HUES6 (cell line): ENCODE results near the gene ISLR2.
"Not testable (repeated sequence)": the region's sequence is repeated elsewhere in the genome, so short reads cannot be mapped to it uniquely, and the experiment has no call there.

Experiments
- H3K27ac ChIP-seq: 2 replicates; pipeline ENCODE4 v1.7.0; 2013; ENCODE audit warnings: low read depth, mild to moderate bottlenecking, low read length, inconsistent platforms
- H3K27me3 ChIP-seq: 2 replicates; pipeline ENCODE4 v1.6.1; 2013; ENCODE audit warnings: low read length; ENCODE audit not compliant: control insufficient read depth, insufficient read depth
- H3K36me3 ChIP-seq: 2 replicates; pipeline ENCODE4 v1.6.1; 2013; ENCODE audit warnings: low read length; ENCODE audit not compliant: control insufficient read depth, insufficient read depth
- H3K4me1 ChIP-seq: 2 replicates; pipeline ENCODE4 v1.6.1; 2013; ENCODE audit warnings: low read length; ENCODE audit not compliant: control insufficient read depth, insufficient read depth
- H3K4me3 ChIP-seq: 2 replicates; pipeline ENCODE4 v1.5.1; 2013; ENCODE audit warnings: low read depth, low read length
- H3K9ac ChIP-seq: one replicate; pipeline ENCODE4 v1.6.1; 2013; ENCODE audit warnings: mild to moderate bottlenecking, low read length
- H3K9me3 ChIP-seq: 2 replicates; pipeline ENCODE4 v1.6.1; 2013; ENCODE audit warnings: low read depth, low read length; ENCODE audit not compliant: control insufficient read depth, insufficient read depth

Gene ISLR2, protein sequence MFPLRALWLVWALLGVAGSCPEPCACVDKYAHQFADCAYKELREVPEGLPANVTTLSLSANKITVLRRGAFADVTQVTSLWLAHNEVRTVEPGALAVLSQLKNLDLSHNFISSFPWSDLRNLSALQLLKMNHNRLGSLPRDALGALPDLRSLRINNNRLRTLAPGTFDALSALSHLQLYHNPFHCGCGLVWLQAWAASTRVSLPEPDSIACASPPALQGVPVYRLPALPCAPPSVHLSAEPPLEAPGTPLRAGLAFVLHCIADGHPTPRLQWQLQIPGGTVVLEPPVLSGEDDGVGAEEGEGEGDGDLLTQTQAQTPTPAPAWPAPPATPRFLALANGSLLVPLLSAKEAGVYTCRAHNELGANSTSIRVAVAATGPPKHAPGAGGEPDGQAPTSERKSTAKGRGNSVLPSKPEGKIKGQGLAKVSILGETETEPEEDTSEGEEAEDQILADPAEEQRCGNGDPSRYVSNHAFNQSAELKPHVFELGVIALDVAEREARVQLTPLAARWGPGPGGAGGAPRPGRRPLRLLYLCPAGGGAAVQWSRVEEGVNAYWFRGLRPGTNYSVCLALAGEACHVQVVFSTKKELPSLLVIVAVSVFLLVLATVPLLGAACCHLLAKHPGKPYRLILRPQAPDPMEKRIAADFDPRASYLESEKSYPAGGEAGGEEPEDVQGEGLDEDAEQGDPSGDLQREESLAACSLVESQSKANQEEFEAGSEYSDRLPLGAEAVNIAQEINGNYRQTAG

DNA sequence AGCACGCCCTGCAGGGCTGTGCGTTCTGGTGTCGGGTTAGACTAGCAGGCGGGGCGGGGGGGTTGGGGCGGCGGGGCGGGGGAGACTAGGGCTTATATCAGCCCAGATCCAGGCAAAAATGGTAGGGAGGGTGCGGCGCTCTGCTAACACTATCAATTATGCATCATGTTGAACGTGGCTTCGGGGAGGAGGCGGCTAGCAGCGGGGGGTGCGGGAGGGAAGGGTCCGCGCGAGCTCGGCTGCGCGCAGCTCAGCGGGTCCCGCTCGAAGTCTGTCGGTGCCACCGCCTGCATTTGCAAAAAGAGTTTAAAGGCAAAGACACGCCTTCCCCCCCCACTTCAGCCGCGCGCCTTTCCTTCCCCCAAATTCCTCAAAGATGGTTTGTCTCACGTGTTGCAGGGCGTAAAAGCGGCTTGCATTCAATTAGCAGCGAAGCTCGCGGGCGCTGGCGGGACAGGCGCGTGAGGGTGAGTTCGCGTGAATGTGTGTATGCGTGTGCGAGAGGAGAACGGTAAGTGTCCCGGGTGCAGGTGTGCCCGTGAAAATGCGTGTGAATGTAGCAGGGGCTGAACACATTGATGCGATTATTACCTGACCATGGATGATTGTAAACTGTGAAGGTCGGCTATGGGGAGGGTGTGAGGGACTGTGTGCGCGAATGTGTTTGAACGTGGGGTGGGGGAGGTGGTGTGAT is at the start of gene ISLR2:
Gene ISLR2 (plus strand): TSS at position 432 of the 694 bp plus-strand sequence. CDS start 2,169 bp downstream, outside the sequence.
- H3K9me3 ChIP-seq: peaks cover 6% of the 10 kb centered on the region; the same call in 1 of the 2 replicates
- no peak within 1 kb of the TSS for H3K27ac ChIP-seq
- H3K4me1 ChIP-seq: peaks cover 55% of the 10 kb centered on the region
- H3K27me3 ChIP-seq: peaks cover 94% of the 10 kb centered on the region
- no peaks in the 10 kb centered on the region for H3K36me3 ChIP-seq
- H3K9ac ChIP-seq: peak within 1 kb of the TSS; percentile 10
- H3K4me3 ChIP-seq: peak within 1 kb of the TSS; percentile 49

DNA sequence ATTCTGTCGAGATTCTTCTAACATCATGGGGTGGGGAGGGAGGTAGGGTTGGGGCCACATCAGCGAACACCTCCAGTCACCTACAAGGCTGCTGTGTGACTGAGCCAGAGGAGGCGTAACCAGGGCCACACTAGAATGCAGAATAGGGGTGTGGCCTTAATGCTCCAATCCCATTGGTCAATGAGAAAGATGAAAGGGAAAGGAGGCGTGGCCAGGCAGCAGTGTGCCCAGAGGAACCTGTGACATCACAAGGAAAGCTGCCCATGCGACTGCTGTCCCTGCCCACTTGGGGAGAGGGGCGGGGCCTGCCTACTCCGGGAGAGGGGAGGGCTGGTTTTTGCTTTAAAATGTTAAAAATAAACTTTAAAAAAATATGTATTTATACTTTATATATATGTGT is 47.9 kb upstream of the ISLR2 start, which contains the start of gene GOLGA6A:
Gene GOLGA6A (minus strand): TSS at position 101 of the 400 bp plus-strand sequence. CDS start 41 bp downstream, at position 60.
- H3K4me3 ChIP-seq: not testable (repeated sequence)

GRCh38 chr15:74094567-74094966 is 35.8 kb upstream of the ISLR2 start:
- H3K4me3 ChIP-seq, H3K27me3 ChIP-seq, H3K36me3 ChIP-seq, H3K9ac ChIP-seq, H3K4me1 ChIP-seq, H3K9me3 ChIP-seq, H3K27ac ChIP-seq: not testable (repeated sequence)

More for the DNA sequence above, 47.9 kb upstream of the ISLR2 start, which contains the start of gene GOLGA6A:
- H3K27me3 ChIP-seq, H3K4me1 ChIP-seq, H3K9me3 ChIP-seq, H3K36me3 ChIP-seq, H3K27ac ChIP-seq, H3K9ac ChIP-seq: not testable (repeated sequence)

DNA sequence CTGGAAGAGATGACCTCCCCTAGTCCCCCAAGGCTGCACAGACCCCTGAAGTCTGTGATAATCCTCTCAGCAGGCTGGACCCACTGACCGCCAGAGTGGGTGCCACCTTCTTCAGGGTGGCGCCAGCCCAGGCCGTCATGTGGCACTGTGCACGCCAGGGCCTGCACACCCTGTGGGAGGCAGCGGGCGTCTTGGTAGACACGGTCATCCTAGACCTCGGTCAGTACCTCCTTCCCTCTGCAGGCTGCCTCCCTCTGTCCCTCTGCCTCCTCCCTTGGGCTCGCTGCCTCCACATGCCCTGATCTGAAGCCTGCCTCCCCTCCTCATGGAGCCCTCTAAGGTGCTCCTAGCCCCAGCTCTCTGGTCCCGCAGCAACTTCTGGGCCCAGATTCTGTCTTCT is 34.8 kb upstream of the ISLR2 start:
- H3K27ac ChIP-seq, H3K36me3 ChIP-seq, H3K27me3 ChIP-seq, H3K4me1 ChIP-seq, H3K9me3 ChIP-seq, H3K4me3 ChIP-seq, H3K9ac ChIP-seq: not testable (repeated sequence)

- not testable (repeated sequence) for H3K4me3 ChIP-seq, H3K4me1 ChIP-seq
Observed at GRCh38 chr15:74096753-74097474, 33.5 kb upstream of the ISLR2 start.

DNA sequence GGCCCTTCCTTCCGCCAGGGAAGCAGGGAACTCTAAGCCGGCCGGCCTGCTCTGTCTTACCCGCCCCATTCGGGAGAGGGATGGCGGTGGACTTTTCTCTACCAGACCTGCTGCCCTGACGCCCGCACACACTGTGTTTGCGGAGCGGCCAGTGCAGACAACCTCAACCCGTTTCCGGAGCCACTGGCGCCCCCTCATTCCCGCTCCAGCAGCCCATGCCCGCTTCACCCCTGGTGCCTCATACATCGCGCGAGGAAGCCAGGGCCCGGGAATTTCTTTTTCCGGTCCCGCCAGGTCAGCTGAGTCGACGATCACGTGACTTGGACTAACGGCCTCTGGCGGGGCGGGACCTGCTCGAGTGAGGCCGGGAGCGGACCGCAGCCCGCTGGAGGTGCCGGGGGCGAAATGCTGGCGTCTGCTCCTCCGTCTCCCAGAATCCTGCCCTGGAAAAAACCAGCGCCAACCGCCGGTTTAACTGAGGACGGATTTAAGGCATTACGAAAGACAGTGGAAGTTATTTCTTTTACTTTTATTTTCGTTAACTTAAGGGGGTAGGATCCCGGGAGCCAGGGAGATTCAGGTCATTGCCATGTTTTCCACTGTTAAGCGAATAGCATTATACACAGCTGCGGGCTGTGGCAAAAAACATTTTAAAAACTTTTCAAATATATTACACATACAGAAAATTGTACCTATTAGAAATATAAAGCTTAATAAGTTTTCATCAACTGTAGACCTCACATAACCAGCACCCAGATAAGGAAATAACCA is 30.2 kb upstream of the ISLR2 start:
- peak overlapping the region; percentile 54 for H3K4me3 ChIP-seq
- H3K27me3 ChIP-seq, H3K36me3 ChIP-seq, H3K9me3 ChIP-seq, H3K4me1 ChIP-seq: not testable (repeated sequence)
- H3K27ac ChIP-seq: peak overlapping the region; percentile 51; the same call in 1 of the 2 replicates
- peak overlapping the region; percentile 49 for H3K9ac ChIP-seq

More at GRCh38 chr15:74096753-74097474, 33.5 kb upstream of the ISLR2 start:
- H3K9me3 ChIP-seq, H3K9ac ChIP-seq, H3K27me3 ChIP-seq, H3K27ac ChIP-seq, H3K36me3 ChIP-seq: not testable (repeated sequence)

DNA sequence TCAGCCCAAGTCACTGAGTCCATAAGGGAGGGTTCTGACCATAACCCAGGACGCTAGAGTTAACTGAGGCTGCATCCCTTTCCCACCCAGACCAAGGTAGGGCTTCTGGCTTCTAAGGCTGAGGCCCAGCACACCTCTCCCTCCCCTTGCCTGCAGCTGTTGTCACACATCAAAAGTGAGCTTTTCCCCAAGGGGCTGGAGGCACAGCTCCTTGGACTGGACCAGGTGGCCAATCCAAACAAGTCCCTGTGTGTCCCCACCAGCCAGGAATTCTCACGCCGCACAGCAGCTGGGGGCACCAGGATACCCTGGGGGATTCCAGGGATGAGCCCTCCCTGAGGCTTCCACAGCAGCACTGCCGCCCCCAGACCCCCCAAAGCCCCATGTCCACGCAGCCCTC is 22.3 kb upstream of the ISLR2 start:
- Histone ChIP-seq H3K36me3 (no peaks in the 10 kb centered on the region), H3K4me3 (no peak overlapping the region), H3K4me1 (no peaks in the 10 kb centered on the region), H3K27ac (no peak overlapping the region), H3K9me3 (peaks cover 4% of the 10 kb centered on the region; the same call in 1 of the 2 replicates), H3K9ac (no peak overlapping the region), H3K27me3 (no peaks in the 10 kb centered on the region)

DNA sequence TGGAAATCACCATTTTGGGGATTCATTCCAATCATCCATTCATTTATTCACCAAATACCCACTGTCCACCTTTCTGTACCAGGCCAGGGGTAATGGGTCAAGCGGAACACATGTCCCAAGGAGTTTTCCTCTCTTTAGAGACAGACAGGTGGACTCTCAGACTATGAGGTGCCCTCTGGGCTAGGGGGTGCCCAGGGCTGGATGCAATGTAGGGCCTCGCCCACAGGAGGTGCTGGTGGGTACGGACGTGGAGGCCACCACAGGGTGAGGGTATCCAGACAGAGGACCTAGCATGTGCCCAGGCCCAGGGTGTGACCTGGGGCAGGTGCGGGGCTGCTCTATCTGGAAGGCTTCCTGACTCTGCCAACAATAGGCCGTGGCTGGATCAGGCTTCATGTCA is 21.8 kb upstream of the ISLR2 start:
- not testable (repeated sequence) for H3K9me3 ChIP-seq, H3K27me3 ChIP-seq, H3K4me3 ChIP-seq, H3K36me3 ChIP-seq, H3K27ac ChIP-seq, H3K4me1 ChIP-seq, H3K9ac ChIP-seq

DNA sequence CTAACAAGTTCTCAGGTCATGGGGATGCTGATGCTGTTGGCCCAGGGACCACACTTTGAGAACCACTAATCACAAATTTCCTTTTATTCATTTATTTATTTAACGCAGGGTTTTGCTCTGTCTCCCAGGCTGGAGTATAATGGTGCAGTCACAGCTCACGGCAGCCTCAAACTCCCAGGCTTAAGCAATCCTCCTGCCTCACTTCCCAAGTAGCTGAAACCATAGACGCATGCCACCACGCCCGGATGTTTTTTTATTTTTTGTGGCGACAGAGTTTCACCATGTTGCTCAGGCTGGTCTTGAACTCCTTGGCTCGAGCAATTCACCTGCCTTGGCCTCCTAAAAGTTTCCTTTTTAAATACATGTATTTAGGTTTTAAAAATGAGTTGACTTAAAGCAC is 20.7 kb upstream of the ISLR2 start:
- Histone ChIP-seq H3K9me3 (peaks cover 6% of the 10 kb centered on the region; the same call in 1 of the 2 replicates), H3K4me3 (no peak overlapping the region), H3K9ac (no peak overlapping the region), H3K27me3 (no peaks in the 10 kb centered on the region), H3K27ac (no peak overlapping the region), H3K4me1 (no peaks in the 10 kb centered on the region), H3K36me3 (no peaks in the 10 kb centered on the region)

- Histone ChIP-seq H3K36me3 (no peaks in the 10 kb centered on the region), H3K4me1 (peaks cover 18% of the 10 kb centered on the region), H3K4me3 (no peak overlapping the region), H3K9me3 (no peaks in the 10 kb centered on the region), H3K9ac (no peak overlapping the region), H3K27me3 (peaks cover 8% of the 10 kb centered on the region; the same call in 1 of the 2 replicates), H3K27ac (no peak overlapping the region)
Observed at GRCh38 chr15:74120426-74120825, 10.0 kb upstream of the ISLR2 start.
